Transverse colon (tissue), 4 donors: ENCODE results near the gene RTN4.

Source experiments
- EP300 ChIP-seq: sonication (generic); formaldehyde crosslinking; IDR thresholded peaks from one replicate; pipeline ENCODE4 v1.6.1; 2017; ENCODE audit warnings: antibody characterized with exemption, low read depth
- POLR2A ChIP-seq: fragments of 450-650 bp; IDR thresholded peaks from one replicate; pipeline ENCODE4 v1.6.1; 2016; ENCODE audit warnings: antibody characterized with exemption, mild to moderate bottlenecking, moderate library complexity
- POLR2AphosphoS5 ChIP-seq, 3 donors: sonication (generic); formaldehyde crosslinking; IDR thresholded peaks; one replicate each; pipeline ENCODE4 v1.6.1; 2016; ENCODE audit warnings: antibody characterized with exemption in 3 of 3
- TF ChIP-seq, protein P1 (sequence below), 5 experiments: fragments of 200-600 bp in 3 of 5; fragments of 450-650 bp in 2 of 5; sonication (generic) in 3 of 5; IDR thresholded peaks; 1 replicate in 2 of 5; 2 replicates in 3 of 5; pipeline ENCODE4 v1.5.1; 2016 to 2017; ENCODE audit warnings: antibody characterized with exemption in 5 of 5, inconsistent platforms in 3 of 5, mild to moderate bottlenecking in 2 of 5, moderate library complexity in 1 of 5

DNA sequence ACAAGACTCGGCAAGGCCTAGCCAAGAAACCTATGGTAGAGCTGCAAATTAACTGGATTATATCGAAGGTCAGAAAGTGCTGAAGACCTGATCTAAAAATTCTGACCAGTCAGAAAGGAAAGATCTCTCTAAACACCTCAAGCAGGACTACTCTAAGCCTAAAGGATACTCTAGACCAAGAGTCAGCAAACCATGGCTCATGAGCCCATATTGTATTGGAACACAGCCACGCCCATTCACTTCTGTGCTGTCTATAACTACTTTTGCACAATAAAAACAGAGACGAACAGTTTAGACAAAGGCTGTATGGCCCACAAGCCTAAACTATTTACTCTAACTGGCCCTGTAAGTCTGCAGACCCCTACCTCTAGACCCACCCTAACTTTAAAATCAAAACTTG, 18.7 kb downstream of the RTN4 start:
- TF ChIP-seq, protein P1, sequence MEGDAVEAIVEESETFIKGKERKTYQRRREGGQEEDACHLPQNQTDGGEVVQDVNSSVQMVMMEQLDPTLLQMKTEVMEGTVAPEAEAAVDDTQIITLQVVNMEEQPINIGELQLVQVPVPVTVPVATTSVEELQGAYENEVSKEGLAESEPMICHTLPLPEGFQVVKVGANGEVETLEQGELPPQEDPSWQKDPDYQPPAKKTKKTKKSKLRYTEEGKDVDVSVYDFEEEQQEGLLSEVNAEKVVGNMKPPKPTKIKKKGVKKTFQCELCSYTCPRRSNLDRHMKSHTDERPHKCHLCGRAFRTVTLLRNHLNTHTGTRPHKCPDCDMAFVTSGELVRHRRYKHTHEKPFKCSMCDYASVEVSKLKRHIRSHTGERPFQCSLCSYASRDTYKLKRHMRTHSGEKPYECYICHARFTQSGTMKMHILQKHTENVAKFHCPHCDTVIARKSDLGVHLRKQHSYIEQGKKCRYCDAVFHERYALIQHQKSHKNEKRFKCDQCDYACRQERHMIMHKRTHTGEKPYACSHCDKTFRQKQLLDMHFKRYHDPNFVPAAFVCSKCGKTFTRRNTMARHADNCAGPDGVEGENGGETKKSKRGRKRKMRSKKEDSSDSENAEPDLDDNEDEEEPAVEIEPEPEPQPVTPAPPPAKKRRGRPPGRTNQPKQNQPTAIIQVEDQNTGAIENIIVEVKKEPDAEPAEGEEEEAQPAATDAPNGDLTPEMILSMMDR (IDR thresholded peaks at IDR 0.05) = no peak
- TF ChIP-seq POLR2A = no peak
- TF ChIP-seq POLR2AphosphoS5 (IDR thresholded peaks at IDR 0.05) = no peak
- no peak for TF ChIP-seq EP300
